CD4-positive, alpha-beta T cell treated with Interferon alpha-2 for 1 hour (primary cell): Measurements from ENCODE around the gene ANO1.

ENCODE experiments used
- DNase-seq, 2 donors: peaks; one replicate each; pipeline ENCODE4 v3.0.0-alpha.2; 2020 to 2022

ANO1 gene

GRCh38 chr11:70054004-70054403 is 24.1 kb upstream of the ANO1 start:
- no peak for DNase-seq

GRCh38 chr11:70055444-70055843 is 22.7 kb upstream of the ANO1 start:
- DNase-seq: no peak

GRCh38 chr11:70057080-70057479 is 21.0 kb upstream of the ANO1 start:
- no peak for DNase-seq

- no peak for DNase-seq
These were observed 18.1 kb upstream of the ANO1 start for GRCh38 chr11:70059971-70060370.

GRCh38 chr11:70060611-70061293 is 17.4 kb upstream of the ANO1 start:
- no peak for DNase-seq

- no peak for DNase-seq
These were observed 16.4 kb upstream of the ANO1 start for GRCh38 chr11:70061734-70062133.

GRCh38 chr11:70063121-70063520 is 15.0 kb upstream of the ANO1 start:
- no peak for DNase-seq

GRCh38 chr11:70063555-70063954 is 14.6 kb upstream of the ANO1 start:
- DNase-seq: no peak

- no peak for DNase-seq
These were observed 13.9 kb upstream of the ANO1 start for GRCh38 chr11:70064008-70064725.

GRCh38 chr11:70064726-70065317 is 13.3 kb upstream of the ANO1 start:
- no peak for DNase-seq

- DNase-seq: no peak
These were observed 12.6 kb upstream of the ANO1 start for GRCh38 chr11:70065318-70066135.

GRCh38 chr11:70066136-70066520 is 12.0 kb upstream of the ANO1 start:
- DNase-seq: no peak

- no peak for DNase-seq
These were observed 11.5 kb upstream of the ANO1 start for GRCh38 chr11:70066628-70067027.

- no peak for DNase-seq
These were observed 11.1 kb upstream of the ANO1 start for GRCh38 chr11:70067036-70067435.

GRCh38 chr11:70067591-70068341 is 10.4 kb upstream of the ANO1 start:
- DNase-seq: no peak

GRCh38 chr11:70068345-70068744 is 9.8 kb upstream of the ANO1 start:
- DNase-seq: no peak

- DNase-seq: no peak
These were observed 9.2 kb upstream of the ANO1 start for GRCh38 chr11:70068950-70069349.

GRCh38 chr11:70070706-70071105 is 7.4 kb upstream of the ANO1 start:
- no peak for DNase-seq

GRCh38 chr11:70071996-70072395 is 6.1 kb upstream of the ANO1 start:
- no peak for DNase-seq

GRCh38 chr11:70072461-70072860 is 5.7 kb upstream of the ANO1 start:
- no peak for DNase-seq

GRCh38 chr11:70072861-70073755 is 5.0 kb upstream of the ANO1 start:
- DNase-seq: no peak
